Measurements from ENCODE around the gene FGF7.
"Not testable (repeated sequence)": the region's sequence is repeated elsewhere in the genome, so short reads cannot be mapped to it uniquely, and the experiment has no call there.

FGF7 gene

GRCh38 chr15:49478021-49478420 is 55.0 kb downstream of the FGF7 start:
- in situ Hi-C loops (cut with MboI; ENCODE audit: low pct_unique_long_range_greater_than_20kb, low sequenced_read_pairs); DNase-seq: not testable (repeated sequence)

- in situ Hi-C loops (cut with MboI; ENCODE audit: low pct_unique_long_range_greater_than_20kb, low sequenced_read_pairs); DNase-seq: not testable (repeated sequence)
Observed at GRCh38 chr15:49478982-49479381, 55.9 kb downstream of the FGF7 start.

- DNase-seq; in situ Hi-C loops (cut with MboI; ENCODE audit: low pct_unique_long_range_greater_than_20kb, low sequenced_read_pairs): not testable (repeated sequence)
Observed at GRCh38 chr15:49485401-49485800, 62.4 kb downstream of the FGF7 start.

- DNase-seq = no peak
- in situ Hi-C loops (cut with MboI; ENCODE audit: low pct_unique_long_range_greater_than_20kb, low sequenced_read_pairs) = no loop called here
Observed at GRCh38 chr15:49490966-49491365, 67.9 kb downstream of the FGF7 start.

- in situ Hi-C loops (cut with MboI; ENCODE audit: low pct_unique_long_range_greater_than_20kb, low sequenced_read_pairs) = no loop called here
- no peak for DNase-seq
Observed at GRCh38 chr15:49492151-49492550, 69.1 kb downstream of the FGF7 start.

GRCh38 chr15:49492830-49493229 is 69.8 kb downstream of the FGF7 start:
- no peak for DNase-seq
- in situ Hi-C loops (cut with MboI; ENCODE audit: low pct_unique_long_range_greater_than_20kb, low sequenced_read_pairs) = no loop called here

- no peak for DNase-seq
- in situ Hi-C loops (cut with MboI; ENCODE audit: low pct_unique_long_range_greater_than_20kb, low sequenced_read_pairs) = no loop called here
Observed at GRCh38 chr15:49494842-49495241, 71.8 kb downstream of the FGF7 start.

- in situ Hi-C loops (cut with MboI; ENCODE audit: low pct_unique_long_range_greater_than_20kb, low sequenced_read_pairs) = no loop called here
- no peak for DNase-seq
Observed at GRCh38 chr15:49495993-49496753, 73.1 kb downstream of the FGF7 start.

GRCh38 chr15:49501586-49501985 is 78.5 kb downstream of the FGF7 start:
- no peak for DNase-seq
- in situ Hi-C loops (cut with MboI; ENCODE audit: low pct_unique_long_range_greater_than_20kb, low sequenced_read_pairs) = no loop called here

- peak; percentile 13 for DNase-seq
- in situ Hi-C loops (cut with MboI; ENCODE audit: low pct_unique_long_range_greater_than_20kb, low sequenced_read_pairs) = no loop called here
Observed at GRCh38 chr15:49506341-49506740, 83.3 kb downstream of the FGF7 start.

- DNase-seq = no peak
- in situ Hi-C loops (cut with MboI; ENCODE audit: low pct_unique_long_range_greater_than_20kb, low sequenced_read_pairs) = no loop called here
Observed at GRCh38 chr15:49507261-49507660, 84.2 kb downstream of the FGF7 start.

GRCh38 chr15:49512739-49513138 is 89.7 kb downstream of the FGF7 start:
- in situ Hi-C loops (cut with MboI; ENCODE audit: low pct_unique_long_range_greater_than_20kb, low sequenced_read_pairs) = not testable (repeated sequence)

GRCh38 chr15:49521802-49522201 is 98.8 kb downstream of the FGF7 start:
- peak; percentile 35 for DNase-seq
- in situ Hi-C loops (cut with MboI; ENCODE audit: low pct_unique_long_range_greater_than_20kb, low sequenced_read_pairs) = no loop called here

More at GRCh38 chr15:49512739-49513138, 89.7 kb downstream of the FGF7 start:
- DNase-seq = not testable (repeated sequence)

- in situ Hi-C loops (cut with MboI; ENCODE audit: low pct_unique_long_range_greater_than_20kb, low sequenced_read_pairs) = no loop called here
- DNase-seq = no peak
Observed at GRCh38 chr15:49528289-49528688, 105.2 kb downstream of the FGF7 start.

- in situ Hi-C loops (cut with MboI; ENCODE audit: low pct_unique_long_range_greater_than_20kb, low sequenced_read_pairs) = no loop called here
- no peak for DNase-seq
Observed at GRCh38 chr15:49530092-49530491, 107.0 kb downstream of the FGF7 start.
